Measurements from ENCODE around the gene DSCAML1. TPM values are rescaled to one million over a fixed set of nuclear protein-coding genes. Genes with fewer than 3 reads are reported as not detected.
A peak's percentile ranks its signal among the peaks of the same experiment; 100 is the strongest.

Gene DSCAML1
- total and polyA plus RNA-seq, 8 donors, result 0.08 to 2.9 (median 0.45) TPM

GRCh38 chr11:117532568-117532967, 264.4 kb downstream of the DSCAML1 start:
- H3K9me3 ChIP-seq, result no peaks in the 10 kb centered on the region
- no peak overlapping the region for H3K27ac ChIP-seq
- H3K27me3 ChIP-seq, result peaks cover 0 to 57% (median 3%) of the 10 kb centered on the region in 3 donors
- H3K4me1 ChIP-seq, result peaks cover 0 to 8% (median 0%) of the 10 kb centered on the region in 4 donors
- intact Hi-C loops (cut with DNase I; ENCODE audit: low total_unique reads), result no loop called here
- H3K36me3 ChIP-seq, result no peaks in the 10 kb centered on the region
- DNase-seq, result no peak
- H3K4me3 ChIP-seq, result no peak overlapping the region
- WGBS, 5 donors, result 82 to 91% (median 88%) methylated on average over 3 of the region's 3 CpGs
- TF ChIP-seq POLR2AphosphoS5 (IDR thresholded peaks at IDR 0.05), result no peak
- TF ChIP-seq EP300 (IDR thresholded peaks at IDR 0.05), result no peak
- no peak for TF ChIP-seq POLR2A (IDR thresholded peaks at IDR 0.05)
- no peak for TF ChIP-seq CTCF (IDR thresholded peaks at IDR 0.05)

- Histone ChIP-seq H3K4me3 (no peak overlapping the region), H3K4me1 (no peaks in the 10 kb centered on the region), H3K9me3 (no peaks in the 10 kb centered on the region), H3K36me3 (peaks cover 0 to 3% (median 0%) of the 10 kb centered on the region in 4 donors), H3K27me3 (peaks cover 0 to 42% (median 3%) of the 10 kb centered on the region in 3 donors), H3K27ac (no peak overlapping the region)
- intact Hi-C loops (cut with DNase I; ENCODE audit: low total_unique reads), result no loop called here
- WGBS, 5 donors, result 58 to 74% (median 70%) methylated on average over 18 of the region's 18 CpGs
- TF ChIP-seq POLR2AphosphoS5 (IDR thresholded peaks at IDR 0.05), result no peak
- TF ChIP-seq EP300 (IDR thresholded peaks at IDR 0.05), result no peak
- no peak for TF ChIP-seq POLR2A (IDR thresholded peaks at IDR 0.05)
- TF ChIP-seq CTCF (IDR thresholded peaks at IDR 0.05), result no peak
- DNase-seq, result no peak
These were observed 267.2 kb downstream of the DSCAML1 start for GRCh38 chr11:117529816-117530215.

- TF ChIP-seq POLR2A (IDR thresholded peaks at IDR 0.05), result no peak
- TF ChIP-seq CTCF (IDR thresholded peaks at IDR 0.05), result no peak
- no peak for TF ChIP-seq EP300 (IDR thresholded peaks at IDR 0.05)
- TF ChIP-seq POLR2AphosphoS5 (IDR thresholded peaks at IDR 0.05), result no peak
- no peaks in the 10 kb centered on the region for H3K4me1 ChIP-seq
- H3K27ac ChIP-seq, result no peak overlapping the region
- intact Hi-C loops (cut with DNase I; ENCODE audit: low total_unique reads), result no loop called here
- peaks cover 0 to 11% (median 0%) of the 10 kb centered on the region in 4 donors for H3K36me3 ChIP-seq
- 53 to 66% (median 58%) methylated on average over 12 of the region's 12 CpGs for WGBS, 5 donors
- peaks cover 0 to 42% (median 3%) of the 10 kb centered on the region in 3 donors for H3K27me3 ChIP-seq
- no peak overlapping the region for H3K4me3 ChIP-seq
- peak in 1 of 2 donors; percentile 27 for DNase-seq
- no peaks in the 10 kb centered on the region for H3K9me3 ChIP-seq
These were observed 268.8 kb downstream of the DSCAML1 start for GRCh38 chr11:117528097-117528721.

GRCh38 chr11:117527271-117527670, 269.7 kb downstream of the DSCAML1 start:
- Histone ChIP-seq H3K27me3 (peaks cover 0 to 42% (median 3%) of the 10 kb centered on the region in 3 donors), H3K36me3 (peaks cover 0 to 15% (median 0%) of the 10 kb centered on the region in 4 donors), H3K4me1 (no peaks in the 10 kb centered on the region), H3K9me3 (no peaks in the 10 kb centered on the region), H3K27ac (no peak overlapping the region), H3K4me3 (no peak overlapping the region)
- intact Hi-C loops (cut with DNase I; ENCODE audit: low total_unique reads), result no loop called here
- no peak for DNase-seq
- TF ChIP-seq EP300 (IDR thresholded peaks at IDR 0.05), result no peak
- TF ChIP-seq CTCF (IDR thresholded peaks at IDR 0.05), result no peak
- TF ChIP-seq POLR2A (IDR thresholded peaks at IDR 0.05), result no peak
- no peak for TF ChIP-seq POLR2AphosphoS5 (IDR thresholded peaks at IDR 0.05)
- 70 to 90% (median 73%) methylated on average over 7 of the region's 7 CpGs for WGBS, 5 donors
